Caco-2 (cell line): ENCODE results near the gene TIMP3. TPM values are rescaled to one million over a fixed set of nuclear protein-coding genes. Genes with fewer than 3 reads are reported as not detected.
A peak's percentile ranks its signal among the peaks of the same experiment; 100 is the strongest.

Source experiments
- BruUV-seq: library from RNA; stranded (reverse); fragments of 400-500 nt; replicated peaks from 2 replicates; lab custom pipeline; 2021; lab: Mats Ljungman, UMichigan
- CTCF ChIA-PET: fragments of 300-600 bp; sonication (Branson Sonifier 250); formaldehyde crosslinking; loops from one replicate; lab custom pipeline; 2022; ENCODE audit warnings: antibody characterized with exemption; lab: Charles Lee
- POLR2A ChIA-PET: fragments of 300-600 bp; sonication (Branson Sonifier 250); formaldehyde crosslinking; loops from one replicate; lab custom pipeline; 2022; ENCODE audit warnings: antibody characterized with exemption; lab: Charles Lee
- DNase-seq, 2 experiments: peaks; one replicate each; pipeline versions ENCODE4 v3.0.0 to v3.0.0-alpha.2; 2020 to 2022
- H3K27me3 ChIP-seq: replicated peaks from 2 replicates; pipeline ENCODE4 v1.6.0; 2011; ENCODE audit warnings: low read length; ENCODE audit not compliant: control insufficient read depth, insufficient read depth
- H3K36me3 ChIP-seq: 2 replicates; pipeline ENCODE4 v1.5.1; 2011; ENCODE audit warnings: low read length; ENCODE audit not compliant: control insufficient read depth, insufficient read depth
- H3K4me1 ChIP-seq: fragments of 250-450 bp; sonication (Bioruptor Pico); 2 replicates; pipeline ENCODE4 v1.5.1; 2020; ENCODE audit warnings: mild to moderate bottlenecking
- H3K4me3 ChIP-seq: 2 replicates; pipeline ENCODE4 v1.5.1; 2011; ENCODE audit warnings: low read depth, mild to moderate bottlenecking, control low read depth, low read length
- H3K9me3 ChIP-seq: fragments of 250-450 bp; sonication (Bioruptor Pico); 2 replicates; pipeline ENCODE4 v1.5.1; 2020; ENCODE audit warnings: mild to moderate bottlenecking, moderate library complexity
- H3K27ac Mint-ChIP-seq: one replicate; pipeline ENCODE4 v1.8.0; 2022; ENCODE audit warnings: mixed read lengths; ENCODE audit not compliant: unreplicated experiment
- H3K27me3 Mint-ChIP-seq: one replicate; pipeline ENCODE4 v1.8.0; 2022; ENCODE audit warnings: mixed read lengths; ENCODE audit not compliant: insufficient read depth, unreplicated experiment
- H3K36me3 Mint-ChIP-seq: one replicate; pipeline ENCODE4 v1.8.0; 2022; ENCODE audit warnings: mild to moderate bottlenecking, mixed read lengths; ENCODE audit not compliant: insufficient read depth, unreplicated experiment
- H3K4me1 Mint-ChIP-seq: one replicate; pipeline ENCODE4 v1.8.0; 2022; ENCODE audit warnings: low read depth, mixed read lengths; ENCODE audit not compliant: unreplicated experiment
- H3K4me3 Mint-ChIP-seq: one replicate; pipeline ENCODE4 v1.8.0; 2022; ENCODE audit warnings: mild to moderate bottlenecking, moderate library complexity, mixed read lengths; ENCODE audit not compliant: unreplicated experiment
- H3K9me3 Mint-ChIP-seq: one replicate; pipeline ENCODE4 v1.8.0; 2022; ENCODE audit warnings: mixed read lengths; ENCODE audit not compliant: unreplicated experiment
- CTCF ChIP-seq, 2 experiments: fragments of 200-600 bp in 1 of 2; IDR thresholded peaks; 1 replicate in 1 of 2; 2 replicates in 1 of 2; pipeline versions ENCODE4 v1.5.1 to v1.8.0; 2011 to 2022; ENCODE audit warnings: antibody characterized with exemption in 1 of 2, control low read depth in 1 of 2, inconsistent platforms in 1 of 2, low read depth in 1 of 2, low read length in 1 of 2, mild to moderate bottlenecking in 1 of 2, moderate library complexity in 1 of 2; ENCODE audit not compliant: insufficient read depth in 1 of 2, severe bottlenecking in 1 of 2, unreplicated experiment in 1 of 2
- intact Hi-C: fragments of 100-400 bp; cut with micrococcal nuclease; formaldehyde crosslinking; loops from one replicate; pipeline ENCODE4 v1.10.0; 2022; ENCODE audit not compliant: unreplicated experiment
- total RNA-seq: library from RNA; stranded (reverse); gene quantifications from 2 replicates; pipeline ENCODE4 v1.2.3, GENCODE V29; 2022

The TIMP3 gene
- total RNA-seq, 1 experiment from 2014 or later, result 86.4 TPM

- no peak overlapping the region for H3K4me3 Mint-ChIP-seq
- peaks cover 66% of the 10 kb centered on the region for H3K36me3 Mint-ChIP-seq
- Histone ChIP-seq H3K4me1 (peaks cover 2% of the 10 kb centered on the region; the same call in 1 of the 2 replicates), H3K4me3 (no peak overlapping the region), H3K9me3 (no peaks in the 10 kb centered on the region), H3K27me3 (no peaks in the 10 kb centered on the region), H3K36me3 (no peaks in the 10 kb centered on the region; the same call in 1 of the 2 replicates)
- no peaks in the 10 kb centered on the region for H3K27me3 Mint-ChIP-seq
- no peak for TF ChIP-seq CTCF (IDR thresholded peaks at IDR 0.05; ENCODE audit: insufficient read depth in 1 of 2, low read depth in 1 of 2, low read length in 1 of 2, severe bottlenecking in 1 of 2, unreplicated experiment in 1 of 2)
- H3K27ac Mint-ChIP-seq, result no peak overlapping the region
- CTCF ChIA-PET, result interaction anchor here (0.6 kb wide), 1 partner anchor 251 kb away, joined by 3 read pairs; no protein-coding TSS in a partner anchor
- peaks cover 7% of the 10 kb centered on the region for H3K4me1 Mint-ChIP-seq
- intact Hi-C loops, result no loop called here
- DNase-seq, result no peak
- BruUV-seq, result no TSS peak
- H3K9me3 Mint-ChIP-seq, result no peaks in the 10 kb centered on the region
- POLR2A ChIA-PET, result no interaction called here
Observed at GRCh38 chr22:32815059-32815458, 13.6 kb downstream of the TIMP3 start.

GRCh38 chr22:32815943-32816342, 14.4 kb downstream of the TIMP3 start:
- ChIA-PET CTCF (no interaction called here), POLR2A (no interaction called here)
- no peaks in the 10 kb centered on the region for H3K27me3 Mint-ChIP-seq
- peaks cover 62% of the 10 kb centered on the region for H3K36me3 Mint-ChIP-seq
- no peak for TF ChIP-seq CTCF (IDR thresholded peaks at IDR 0.05; ENCODE audit: insufficient read depth in 1 of 2, low read depth in 1 of 2, low read length in 1 of 2, severe bottlenecking in 1 of 2, unreplicated experiment in 1 of 2)
- H3K27ac Mint-ChIP-seq, result no peak overlapping the region
- Histone ChIP-seq H3K4me3 (no peak overlapping the region), H3K27me3 (no peaks in the 10 kb centered on the region), H3K4me1 (no peaks in the 10 kb centered on the region), H3K36me3 (no peaks in the 10 kb centered on the region; the same call in 1 of the 2 replicates), H3K9me3 (no peaks in the 10 kb centered on the region)
- H3K4me3 Mint-ChIP-seq, result no peak overlapping the region
- BruUV-seq, result no TSS peak
- peaks cover 7% of the 10 kb centered on the region for H3K4me1 Mint-ChIP-seq
- H3K9me3 Mint-ChIP-seq, result no peaks in the 10 kb centered on the region
- intact Hi-C loops, result no loop called here
- no peak for DNase-seq

GRCh38 chr22:32817137-32817730, 15.7 kb downstream of the TIMP3 start:
- Mint-ChIP-seq H3K9me3 (no peaks in the 10 kb centered on the region), H3K27ac (peak overlapping the region; percentile 20), H3K27me3 (no peaks in the 10 kb centered on the region), H3K4me3 (no peak overlapping the region), H3K36me3 (peaks cover 55% of the 10 kb centered on the region), H3K4me1 (peaks cover 7% of the 10 kb centered on the region)
- H3K4me1 ChIP-seq, result no peaks in the 10 kb centered on the region
- BruUV-seq, result no TSS peak
- no peak for DNase-seq
- intact Hi-C loops, result no loop called here
- H3K27me3 ChIP-seq, result no peaks in the 10 kb centered on the region
- no peak for TF ChIP-seq CTCF (IDR thresholded peaks at IDR 0.05; ENCODE audit: insufficient read depth in 1 of 2, low read depth in 1 of 2, low read length in 1 of 2, severe bottlenecking in 1 of 2, unreplicated experiment in 1 of 2)
- no peaks in the 10 kb centered on the region for H3K9me3 ChIP-seq
- ChIA-PET POLR2A (no interaction called here), CTCF (no interaction called here)
- no peaks in the 10 kb centered on the region; the same call in none of the 2 replicates for H3K36me3 ChIP-seq
- H3K4me3 ChIP-seq, result no peak overlapping the region
